ENCODE results near the gene TULP4. TPM values are rescaled to one million over a fixed set of nuclear protein-coding genes. Genes with fewer than 3 reads are reported as not detected.

Gene TULP4
- polyA plus RNA-seq, 2 of the 4 experiments (the other 2 are of a cell fraction): 5.0 to 10.6 TPM

GRCh38 chr6:158552796-158553138 lies 240.5 kb downstream of the TULP4 start:
- FAIRE-seq: no peak
- no peak for ATAC-seq
- Histone ChIP-seq H3K4me1 (no peaks in the 10 kb centered on the region), H3K9me3 (no peaks in the 10 kb centered on the region), H3K27ac (no peak overlapping the region), H3K4me2 (no peak overlapping the region), H3K4me3 (no peak overlapping the region)
- DNase-seq (ENCODE audit: low read depth in 1 of 2, low spot score in 1 of 2): no peak
- POLR2A ChIA-PET: no interaction called here
- CTCF ChIA-PET: interaction anchor here (2.1 kb wide), 1 partner anchor 332 kb away, joined by 7 read pairs; no protein-coding TSS in a partner anchor
- 59% methylated on average over 5 of the region's 5 CpGs for WGBS (ENCODE audit: missing lambda C conversion rate)
- TF ChIP-seq MYC (IDR thresholded peaks at IDR 0.05; ENCODE audit: borderline replicate concordance, low read length) (no peak), RAD21 (conservative IDR thresholded peaks at IDR 0.05 in 1 of 2, IDR thresholded peaks at IDR 0.05 in 1 of 2) (no peak), KDM1A (IDR thresholded peaks at IDR 0.05; ENCODE audit: low read depth) (no peak), ESRRA (IDR thresholded peaks at IDR 0.05; ENCODE audit: borderline replicate concordance, low read length) (no peak), MAFK (IDR thresholded peaks at IDR 0.05; ENCODE audit: partially characterized antibody) (no peak), JUNB (IDR thresholded peaks at IDR 0.05) (no peak), RNF2 (IDR thresholded peaks at IDR 0.05; ENCODE audit: borderline replicate concordance, low read depth) (no peak), ELK1 (IDR thresholded peaks at IDR 0.05; ENCODE audit: low read depth, low read length) (no peak), FOSB (CRISPR knock-in tag; IDR thresholded peaks at IDR 0.05) (no peak), HDAC2 (IDR thresholded peaks at IDR 0.05) (no peak), RARB (CRISPR knock-in tag; IDR thresholded peaks at IDR 0.05) (no peak), HEYL (CRISPR knock-in tag; IDR thresholded peaks at IDR 0.05) (no peak), KDM5A (IDR thresholded peaks at IDR 0.05) (no peak), NPAS2 (CRISPR knock-in tag; IDR thresholded peaks at IDR 0.05; ENCODE audit: borderline replicate concordance) (no peak), HMGXB4 (CRISPR knock-in tag; IDR thresholded peaks at IDR 0.05; ENCODE audit: borderline replicate concordance) (no peak), EP300 (IDR thresholded peaks at IDR 0.05) (no peak)

GRCh38 chr6:158554611-158555361 lies 242.5 kb downstream of the TULP4 start:
- no peak for TF ChIP-seq HOXB5 (CRISPR knock-in tag; IDR thresholded peaks at IDR 0.05)
- no peak for TF ChIP-seq FOXS1 (CRISPR knock-in tag; IDR thresholded peaks at IDR 0.05)
- TF ChIP-seq HEYL (CRISPR knock-in tag; IDR thresholded peaks at IDR 0.05): no peak
- TF ChIP-seq FOSB (CRISPR knock-in tag; IDR thresholded peaks at IDR 0.05): no peak
- TF ChIP-seq ZFP36 (IDR thresholded peaks at IDR 0.05; ENCODE audit: borderline replicate concordance, partially characterized antibody): no peak
- no peak for TF ChIP-seq SMC3 (IDR thresholded peaks at IDR 0.05)
- TF ChIP-seq MAFK (IDR thresholded peaks at IDR 0.05; ENCODE audit: partially characterized antibody): no peak
- TF ChIP-seq SREBF2 (IDR thresholded peaks at IDR 0.05): no peak
- no peak for TF ChIP-seq MAX (IDR thresholded peaks at IDR 0.05)
- no peak for TF ChIP-seq PBX3 (IDR thresholded peaks at IDR 0.05)
- no peak for TF ChIP-seq GATA3 (IDR thresholded peaks at IDR 0.05; ENCODE audit: borderline replicate concordance)
- TF ChIP-seq RCOR1 (IDR thresholded peaks at IDR 0.05; ENCODE audit: low read depth, low read length): no peak
- TF ChIP-seq NPAS2 (CRISPR knock-in tag; IDR thresholded peaks at IDR 0.05; ENCODE audit: borderline replicate concordance): no peak
- ChIA-PET CTCF (no interaction called here), POLR2A (no interaction called here)
- Histone ChIP-seq H3K9me3 (no peaks in the 10 kb centered on the region), H3K27ac (no peak overlapping the region), H3K4me3 (no peak overlapping the region), H3K4me2 (no peak overlapping the region), H3K4me1 (peaks cover 4% of the 10 kb centered on the region; the same call in 1 of the 3 replicates)
- ATAC-seq (no peak), FAIRE-seq (no peak), DNase-seq (ENCODE audit: low read depth in 1 of 2, low spot score in 1 of 2) (no peak)
- WGBS (ENCODE audit: missing lambda C conversion rate): 85% methylated on average over 4 of the region's 4 CpGs
